Endothelial cell of umbilical vein (primary cell): ENCODE measurements around the gene XPO5. TPM values are rescaled to one million over a fixed set of nuclear protein-coding genes. Genes with fewer than 3 reads are reported as not detected.

Source experiments
- Bru-seq: library from RNA; stranded (reverse); fragments of 400-500 nt; gene quantifications from one replicate; lab custom pipeline; 2021; lab: Mats Ljungman, UMichigan
- BruChase-seq, 2 experiments: library from RNA; stranded (reverse); fragments of 400-500 nt; gene quantifications; one replicate each; lab custom pipeline; 2021; lab: Mats Ljungman, UMichigan
- BruUV-seq: library from RNA; stranded (reverse); fragments of 400-500 nt; replicated peaks from 2 replicates; lab custom pipeline; 2021; lab: Mats Ljungman, UMichigan
- CTCF ChIA-PET: fragments of 300-600, 350-600 bp; sonication (Branson Sonifier 250); formaldehyde crosslinking; loops from one replicate; lab custom pipeline; 2021; ENCODE audit warnings: antibody characterized with exemption, inconsistent platforms; lab: Charles Lee
- POLR2A ChIA-PET: fragments of 300-600, 350-600 bp; sonication (Branson Sonifier 250); formaldehyde crosslinking; loops from one replicate; lab custom pipeline; 2021; ENCODE audit warnings: antibody characterized with exemption, inconsistent platforms; lab: Charles Lee
- DNase-seq: peaks from one replicate; pipeline ENCODE4 v3.0.0-alpha.2; 2011; ENCODE audit warnings: low read depth, low spot score
- FAIRE-seq: peaks from 2 replicates; lab custom pipeline; 2011; peaks lifted over from hg19 to GRCh38; lab: Jason Lieb, UNC
- H2AFZ ChIP-seq: 2 replicates; pipeline ENCODE4 v1.6.0; 2012; ENCODE audit warnings: low read depth, low read length, control low read depth, inconsistent platforms
- H3K27ac ChIP-seq: 2 replicates; pipeline ENCODE4 v1.5.1; 2011; ENCODE audit warnings: low read depth, mild to moderate bottlenecking, control low read depth, low read length, moderate library complexity; ENCODE audit not compliant: insufficient read depth
- H3K27me3 ChIP-seq, 2 experiments: 2 replicates each; pipeline versions ENCODE4 v1.6.0 to v1.6.1; 2011; ENCODE audit warnings: low read length in 2 of 2, mixed read lengths in 1 of 2; ENCODE audit not compliant: control insufficient read depth in 2 of 2, insufficient read depth in 2 of 2
- H3K36me3 ChIP-seq, 2 experiments: 2 replicates in 1 of 2; 3 replicates in 1 of 2; pipeline ENCODE4 v1.5.1; 2011; ENCODE audit warnings: low read length in 2 of 2, mild to moderate bottlenecking in 1 of 2, moderate library complexity in 1 of 2; ENCODE audit not compliant: control insufficient read depth in 2 of 2, insufficient read depth in 2 of 2; ENCODE audit errors: extremely low read depth in 1 of 2
- H3K4me1 ChIP-seq: 3 replicates; pipeline ENCODE4 v1.5.1; 2011; ENCODE audit warnings: mild to moderate bottlenecking, low read length; ENCODE audit not compliant: control insufficient read depth, insufficient read depth; ENCODE audit errors: extremely low read depth
- H3K4me2 ChIP-seq: 2 replicates; pipeline ENCODE4 v1.6.1; 2011; ENCODE audit warnings: low read length, control low read depth, mixed read lengths; ENCODE audit not compliant: insufficient read depth
- H3K4me3 ChIP-seq, 3 experiments: fragments of 200-600 bp in 1 of 3; sonication (generic), shearing (Covaris generic) in 1 of 3; replicated peaks in 1 of 3; 2 replicates each; pipeline ENCODE4 v1.5.1; 2011 to 2016; ENCODE audit warnings: control low read depth in 3 of 3, low read length in 3 of 3, mild to moderate bottlenecking in 2 of 3, inconsistent platforms in 1 of 3, low read depth in 1 of 3, moderate library complexity in 1 of 3; ENCODE audit not compliant: insufficient read depth in 1 of 3
- H3K79me2 ChIP-seq: 2 replicates; pipeline ENCODE4 v1.6.0; 2012; ENCODE audit warnings: low read length, inconsistent platforms; ENCODE audit not compliant: control insufficient read depth, insufficient read depth
- H3K9ac ChIP-seq: replicated peaks from 2 replicates; pipeline ENCODE3; 2011; ENCODE audit warnings: low read length, control low read depth; ENCODE audit not compliant: insufficient read depth; ENCODE audit errors: extremely low read depth
- H3K9me1 ChIP-seq: replicated peaks from 3 replicates; pipeline ENCODE4 v1.6.0; 2011; ENCODE audit warnings: mild to moderate bottlenecking, low read length; ENCODE audit not compliant: control insufficient read depth, insufficient read depth; ENCODE audit errors: extremely low read depth
- H3K9me3 ChIP-seq: replicated peaks from 2 replicates; pipeline ENCODE4 v1.5.1; 2012; ENCODE audit warnings: low read length, inconsistent platforms; ENCODE audit not compliant: control insufficient read depth, insufficient read depth
- H4K20me1 ChIP-seq: replicated peaks from 2 replicates; pipeline ENCODE3; 2011; ENCODE audit warnings: mild to moderate bottlenecking, low read length; ENCODE audit not compliant: control insufficient read depth, insufficient read depth; ENCODE audit errors: extremely low read depth
- CTCF ChIP-seq, 2 donors: IDR thresholded peaks; 1 replicate in 1 of 2; 2 replicates in 1 of 2; pipeline ENCODE4 v1.5.1; 2011; ENCODE audit warnings: low read length in 2 of 2, mild to moderate bottlenecking in 2 of 2, moderate library complexity in 2 of 2, control low read depth in 1 of 2, inconsistent platforms in 1 of 2, low read depth in 1 of 2; ENCODE audit not compliant: insufficient read depth in 1 of 2; ENCODE audit errors: extremely low read depth in 1 of 2
- EZH2 ChIP-seq: IDR thresholded peaks from 2 replicates; pipeline ENCODE4 v1.6.1; 2012; ENCODE audit warnings: borderline replicate concordance, low read depth, mild to moderate bottlenecking, moderate library complexity, low read length, inconsistent platforms; ENCODE audit not compliant: severe bottlenecking
- FOS ChIP-seq: IDR thresholded peaks from 2 replicates; pipeline ENCODE4 v1.6.1; 2011; ENCODE audit warnings: mild to moderate bottlenecking, low read length, moderate library complexity, borderline replicate concordance; ENCODE audit not compliant: insufficient read depth
- GATA2 ChIP-seq: IDR thresholded peaks from 2 replicates; pipeline ENCODE4 v1.7.0; 2011; ENCODE audit warnings: low read depth, mild to moderate bottlenecking, moderate library complexity, mixed read lengths, low read length; ENCODE audit not compliant: insufficient read length, insufficient read depth
- MYC ChIP-seq: IDR thresholded peaks from one replicate; pipeline ENCODE4 v1.6.1; 2011; ENCODE audit warnings: mild to moderate bottlenecking, low read depth, low read length
- POLR2A ChIP-seq: IDR thresholded peaks from 2 replicates; pipeline ENCODE4 v1.6.1; 2012; ENCODE audit warnings: low read depth, mild to moderate bottlenecking, control low read depth, low read length
- POLR2AphosphoS5 ChIP-seq: IDR thresholded peaks from 2 replicates; pipeline ENCODE4 v1.6.1; 2012; ENCODE audit warnings: low read depth, mild to moderate bottlenecking, control low read depth, low read length, moderate library complexity; ENCODE audit not compliant: insufficient read depth
- dilution Hi-C: fragments of 300-500 bp; cut with MboI; formaldehyde crosslinking; loops from one replicate; pipeline ENCODE4 v1.15.0; 2019; ENCODE audit warnings: low sequenced_read_pairs; ENCODE audit not compliant: extremely low pct_ligation_motif_present
- intact Hi-C: fragments of 100-400 bp; cut with micrococcal nuclease; formaldehyde crosslinking; loops from one replicate; pipeline ENCODE4 v1.10.0; 2022
- long read RNA-seq: library from polyadenylated mRNA; stranded (forward); transcript quantifications from one replicate; pipeline ENCODE4 v2.0.0, GENCODE V29; 2021
- polyA minus RNA-seq, 3 experiments: library from RNA; depleted of rRNA, polyadenylated mRNA; stranded (reverse); fragments of >200 nt; gene quantifications; 1 replicate in 1 of 3; 2 replicates in 2 of 3; pipeline ENCODE4 v1.2.3, GENCODE V29; 2011
- polyA plus RNA-seq, 4 experiments: library from polyadenylated mRNA; depleted of rRNA in 3 of 4; stranded (reverse) in 3 of 4; unstranded in 1 of 4; fragments of >200 nt; gene quantifications; 2 replicates each; pipeline versions ENCODE4 v1.2.1 to v1.2.3, GENCODE V29; 2011 to 2012; ENCODE audit warnings: missing spikeins in 1 of 4
- total RNA-seq: library from RNA; stranded (reverse); gene quantifications from 2 replicates; pipeline ENCODE4 v1.2.3, GENCODE V29; 2021
- TF ChIP-seq, protein P1 (sequence below): IDR thresholded peaks from 2 replicates; pipeline ENCODE4 v1.6.1; 2011; ENCODE audit not compliant: insufficient read depth, insufficient read length

XPO5 gene
- total RNA-seq (45.9 and 50.0 TPM in 2 replicates), polyA plus RNA-seq (27.5 and 28.4 TPM in 2 replicates), polyA minus RNA-seq (50.9 and 57.6 TPM in 2 replicates), Bru-seq, nascent RNA (percentile 72 among the genes with signal in this experiment), BruChase-seq, experiment 1, labeled RNA remaining after a 6-hour chase (percentile 80 among the genes with signal in this experiment), BruChase-seq, experiment 2, labeled RNA remaining after a 2-hour chase (percentile 84 among the genes with signal in this experiment)
- polyA plus RNA-seq (2011; cell fraction: cytosol; rRNA removed): 34.7 and 39.9 TPM in 2 replicates
- polyA plus RNA-seq (2011; cell fraction: nucleus; rRNA removed): 70.5 and 78.3 TPM in 2 replicates
- 27.5 and 35.4 TPM in 2 replicates for polyA plus RNA-seq (2012)
- polyA minus RNA-seq (2011; cell fraction: cytosol; rRNA and poly(A)+ RNA removed): 35.9 TPM
- polyA minus RNA-seq (2011; cell fraction: nucleus; rRNA and poly(A)+ RNA removed): 35.0 and 64.3 TPM in 2 replicates
- long read RNA-seq, full-length matches to known transcripts: 18 of 42 reads
- long read RNA-seq, partial matches to known transcripts: 12 of 42 reads
- long read RNA-seq, other reads (novel, unspliced or antisense): 12 of 42 reads

DNA sequence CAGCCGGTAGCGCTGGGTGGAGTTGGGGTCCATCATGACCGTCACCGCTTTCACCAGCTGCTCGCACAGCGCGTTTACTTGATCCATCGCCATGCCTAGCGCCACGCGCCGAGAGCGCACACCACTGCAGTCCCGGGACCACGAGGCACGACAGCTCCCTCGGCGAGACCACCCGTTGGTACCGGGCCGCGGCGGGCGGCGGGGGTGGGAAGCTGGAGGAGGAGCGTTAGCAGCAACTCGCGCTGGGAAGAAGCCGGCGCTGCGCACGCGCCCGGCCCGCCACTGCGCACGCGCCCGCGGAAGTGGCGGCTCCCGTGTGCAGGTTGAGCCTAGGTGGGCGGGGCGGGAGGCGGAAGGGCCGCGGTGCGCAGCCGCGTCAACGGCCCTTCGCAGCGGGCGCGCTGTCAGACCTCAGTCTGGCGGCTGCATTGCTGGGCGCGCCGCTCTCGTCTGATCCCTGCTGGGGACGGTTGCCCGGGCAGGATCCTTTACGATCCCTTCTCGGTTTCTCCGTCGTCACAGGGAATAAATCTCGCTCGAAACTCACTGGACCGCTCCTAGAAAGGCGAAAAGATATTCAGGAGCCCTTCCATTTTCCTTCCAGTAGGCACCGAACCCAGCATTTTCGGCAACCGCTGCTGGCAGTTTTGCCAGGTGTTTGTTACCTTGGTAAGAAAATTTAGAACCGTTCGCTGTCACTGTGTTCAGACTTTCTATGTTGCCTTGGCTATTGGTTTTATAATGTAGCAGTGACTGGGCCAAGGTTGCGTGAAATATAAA, at the start of gene XPO5, which contains the start of gene POLH:
TSS of gene XPO5 (minus strand) at position 267 of the 780 bp plus-strand sequence. CDS start at position 93, 174 bp downstream.
TSS of gene POLH (plus strand) at position 414 of the 780 bp plus-strand sequence. CDS start 6,135 bp downstream, outside the sequence.
- Histone ChIP-seq H2AFZ (peak within 1 kb of the TSS; percentile 94), H3K27me3 (no peaks in the 10 kb centered on the region), H3K27ac (peak within 1 kb of the TSS; percentile 21), H3K9ac (peak within 1 kb of the TSS; percentile 68), H3K9me1 (no peaks in the 10 kb centered on the region), H3K4me2 (peak within 1 kb of the TSS; percentile 90), H3K9me3 (no peaks in the 10 kb centered on the region), H3K36me3 (peaks cover 3 to 4% of the 10 kb centered on the region in 2 experiments), H4K20me1 (no peaks in the 10 kb centered on the region), H3K79me2 (peaks cover 63% of the 10 kb centered on the region), H3K4me3 (peak within 1 kb of the TSS; percentile 76 to 89 (median 85)), H3K4me1 (peaks cover 24% of the 10 kb centered on the region)
- POLR2A ChIA-PET: interaction anchor here (1.2 to 1.5 kb wide), 2 partner anchors 54 to 59 kb away, joined by 3 to 4 read pairs; partner anchors contain the start of genes POLR1C and YIPF3
- dilution Hi-C loops (no loop called here), intact Hi-C loops (loop anchor here (2.0 kb wide), 2 partner anchors 51 to 59 kb away; partner anchors contain the start of genes POLR1C and YIPF3)
- TF ChIP-seq CTCF (IDR thresholded peaks at IDR 0.05; ENCODE audit: extremely low read depth in 1 of 2, insufficient read depth in 1 of 2, low read depth in 1 of 2, low read length in 2 of 2) (no peak), POLR2A (peak; percentile 100), POLR2AphosphoS5 (peak; percentile 99), EZH2 (no peak), MYC (peak; percentile 11), GATA2 (no peak), FOS (no peak)
- TF ChIP-seq, protein P1, sequence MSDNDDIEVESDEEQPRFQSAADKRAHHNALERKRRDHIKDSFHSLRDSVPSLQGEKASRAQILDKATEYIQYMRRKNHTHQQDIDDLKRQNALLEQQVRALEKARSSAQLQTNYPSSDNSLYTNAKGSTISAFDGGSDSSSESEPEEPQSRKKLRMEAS: peak; percentile 37
- CTCF ChIA-PET: interaction anchor here (1.3 to 1.5 kb wide), 2 partner anchors 499 to 503 kb away, joined by 3 to 6 read pairs; no protein-coding TSS in a partner anchor
- peak; percentile 96 for DNase-seq
- BruUV-seq: TSS peak; percentile 76
- FAIRE-seq: peak; percentile 15
